Upper lobe of right lung (tissue), 1 donor: Measurements from ENCODE around the gene RPS6KC1. TPM values are rescaled to one million over a fixed set of nuclear protein-coding genes. Genes with fewer than 3 reads are reported as not detected.

ENCODE experiments used
- ATAC-seq: fragments of 200-7000 bp; cut with Tn5 transposase; one replicate; pipeline ENCODE4 v1.9.1; 2020; ENCODE audit warnings: mild to moderate bottlenecking, moderate library complexity
- DNase-seq: peaks from one replicate; pipeline ENCODE4 v3.0.0-alpha.2; 2020
- H3K27ac ChIP-seq: fragments of 200-600 bp; one replicate; pipeline ENCODE4 v1.8.0; 2022
- H3K27me3 ChIP-seq: fragments of 200-600 bp; one replicate; pipeline ENCODE4 v1.8.0; 2022; ENCODE audit warnings: mild to moderate bottlenecking
- H3K36me3 ChIP-seq: fragments of 200-600 bp; one replicate; pipeline ENCODE4 v1.8.0; 2022
- H3K4me1 ChIP-seq: fragments of 200-600 bp; one replicate; pipeline ENCODE4 v1.8.0; 2022
- H3K4me3 ChIP-seq: fragments of 200-600 bp; one replicate; pipeline ENCODE4 v1.8.0; 2022; ENCODE audit warnings: mild to moderate bottlenecking
- H3K9me3 ChIP-seq: fragments of 200-600 bp; one replicate; pipeline ENCODE4 v1.8.0; 2022
- CTCF ChIP-seq: fragments of 200-600 bp; IDR thresholded peaks from one replicate; pipeline ENCODE4 v1.8.0; 2022; ENCODE audit warnings: antibody characterized with exemption
- intact Hi-C: fragments of 100-400 bp; cut with DNase I; formaldehyde crosslinking; loops from one replicate; pipeline ENCODE4 v1.11.0; 2022
- total RNA-seq: library from RNA; stranded (reverse); fragmentation: NEBNext Ultra II Directional; extraction: Animal tissue kit (Norgen Biotek cat#: 25700); gene quantifications from one replicate; pipeline ENCODE4 v1.2.1, GENCODE V29; 2021
- donor health status: DM: no; HTN: yes; CAD: no; lungs with severe emphysema.

RPS6KC1 gene
- total RNA-seq, 1 donor from 2014 or later, result 15.1 TPM

GRCh38 chr1:213250446-213250845 is 199.4 kb downstream of the RPS6KC1 start:
- DNase-seq, result no peak
- ATAC-seq, result no peak
- Histone ChIP-seq H3K27me3 (no peaks in the 10 kb centered on the region), H3K4me1 (no peaks in the 10 kb centered on the region), H3K9me3 (no peaks in the 10 kb centered on the region), H3K4me3 (no peak overlapping the region), H3K27ac (no peak overlapping the region), H3K36me3 (no peaks in the 10 kb centered on the region)
- intact Hi-C loops, result no loop called here
- TF ChIP-seq CTCF, result no peak

- intact Hi-C loops, result no loop called here
- Histone ChIP-seq H3K4me1 (no peaks in the 10 kb centered on the region), H3K27me3 (no peaks in the 10 kb centered on the region), H3K27ac (no peak overlapping the region), H3K4me3 (no peak overlapping the region), H3K36me3 (no peaks in the 10 kb centered on the region), H3K9me3 (no peaks in the 10 kb centered on the region)
- no peak for TF ChIP-seq CTCF
- ATAC-seq (no peak), DNase-seq (no peak)
Measured at GRCh38 chr1:213251972-213252371, 200.9 kb downstream of the RPS6KC1 start.

- Histone ChIP-seq H3K9me3 (no peaks in the 10 kb centered on the region), H3K27ac (no peak overlapping the region), H3K27me3 (no peaks in the 10 kb centered on the region), H3K4me3 (no peak overlapping the region), H3K36me3 (no peaks in the 10 kb centered on the region), H3K4me1 (no peaks in the 10 kb centered on the region)
- DNase-seq (no peak), ATAC-seq (no peak)
- intact Hi-C loops, result no loop called here
- TF ChIP-seq CTCF, result no peak
Measured at GRCh38 chr1:213256438-213257087, 205.5 kb downstream of the RPS6KC1 start.

GRCh38 chr1:213260311-213261075 is 209.5 kb downstream of the RPS6KC1 start:
- no peak for TF ChIP-seq CTCF
- ATAC-seq (no peak), DNase-seq (no peak)
- Histone ChIP-seq H3K27me3 (no peaks in the 10 kb centered on the region), H3K36me3 (no peaks in the 10 kb centered on the region), H3K27ac (no peak overlapping the region), H3K9me3 (no peaks in the 10 kb centered on the region), H3K4me3 (no peak overlapping the region), H3K4me1 (no peaks in the 10 kb centered on the region)
- intact Hi-C loops, result no loop called here

- DNase-seq (no peak), ATAC-seq (no peak)
- intact Hi-C loops, result no loop called here
- H3K4me1 ChIP-seq, result no peaks in the 10 kb centered on the region
- no peak overlapping the region for H3K4me3 ChIP-seq
- H3K27me3 ChIP-seq, result no peaks in the 10 kb centered on the region
- H3K27ac ChIP-seq, result no peak overlapping the region
- H3K9me3 ChIP-seq, result no peaks in the 10 kb centered on the region
- TF ChIP-seq CTCF, result no peak
- no peaks in the 10 kb centered on the region for H3K36me3 ChIP-seq
Measured at GRCh38 chr1:213264531-213264930, 213.5 kb downstream of the RPS6KC1 start.
